NOMO-1 (cell line): ENCODE data around the gene SNTN.
"Not testable (repeated sequence)": the region's sequence is repeated elsewhere in the genome, so short reads cannot be mapped to it uniquely, and the experiment has no call there.

Source experiments
- DNase-seq, 2 experiments: peaks; one replicate each; lab custom pipeline; 2025; ENCODE audit not compliant: unreplicated experiment in 2 of 2; lab: John Stamatoyannopoulos, UW

The SNTN gene

GRCh38 chr3:63652066-63652725 lies at the start of gene SNTN:
SNTN (plus strand) TSS chr3:63652675; CDS start chr3:63652688, 13 bp downstream.
- DNase-seq: no peak

GRCh38 chr3:63607716-63608115 lies 44.8 kb upstream of the SNTN start:
- DNase-seq: no peak

- DNase-seq: no peak
Observed at GRCh38 chr3:63609408-63609807, 43.1 kb upstream of the SNTN start.

GRCh38 chr3:63609834-63610233 lies 42.6 kb upstream of the SNTN start:
- no peak for DNase-seq

- DNase-seq: no peak
Observed at GRCh38 chr3:63611382-63611781, 41.1 kb upstream of the SNTN start.

- no peak for DNase-seq
Observed at GRCh38 chr3:63613561-63613960, 38.9 kb upstream of the SNTN start.

GRCh38 chr3:63617391-63617790 lies 35.1 kb upstream of the SNTN start:
- DNase-seq: no peak

- no peak for DNase-seq
Observed at GRCh38 chr3:63624941-63625560, 27.4 kb upstream of the SNTN start.

GRCh38 chr3:63631670-63632069 lies 20.8 kb upstream of the SNTN start:
- no peak for DNase-seq

GRCh38 chr3:63635186-63635585 lies 17.3 kb upstream of the SNTN start:
- no peak for DNase-seq

- DNase-seq: no peak
Observed at GRCh38 chr3:63639806-63640205, 12.7 kb upstream of the SNTN start.

- DNase-seq: no peak
Observed at GRCh38 chr3:63642488-63642887, 10.0 kb upstream of the SNTN start.

GRCh38 chr3:63644212-63644797 lies 8.2 kb upstream of the SNTN start:
- DNase-seq: no peak

GRCh38 chr3:63644928-63645781 lies 7.3 kb upstream of the SNTN start:
- not testable (repeated sequence) for DNase-seq

- no peak for DNase-seq
Observed at GRCh38 chr3:63654211-63654610, 1.7 kb downstream of the SNTN start.

- DNase-seq: no peak
Observed at GRCh38 chr3:63654931-63655330, 2.5 kb downstream of the SNTN start.

- peak in 1 of 2 experiments; percentile 22 for DNase-seq
Observed at GRCh38 chr3:63655519-63655918, 3.0 kb downstream of the SNTN start.

GRCh38 chr3:63656786-63657185 lies 4.3 kb downstream of the SNTN start:
- DNase-seq: no peak

- DNase-seq: peak in 1 of 2 experiments; percentile 5
Observed at GRCh38 chr3:63661242-63661641, 8.8 kb downstream of the SNTN start.

GRCh38 chr3:63662011-63662410 lies 9.5 kb downstream of the SNTN start:
- no peak for DNase-seq

GRCh38 chr3:63662500-63662899 lies 10.0 kb downstream of the SNTN start:
- no peak for DNase-seq
